HEK293 (cell line): ENCODE results near the gene CALHM6.
"Not testable (repeated sequence)": the region's sequence is repeated elsewhere in the genome, so short reads cannot be mapped to it uniquely, and the experiment has no call there.

Experiments used
- CTCF ChIA-PET: fragments of 350-600 bp; formaldehyde crosslinking; extraction: SDS; loops from one replicate; lab custom pipeline; 2021; ENCODE audit warnings: antibody characterized with exemption; lab: Yijun Ruan, JAX
- POLR2A ChIA-PET: fragments of 300-600 bp; formaldehyde crosslinking; extraction: SDS; loops from one replicate; lab custom pipeline; 2020; ENCODE audit warnings: antibody characterized with exemption, inconsistent platforms; lab: Yijun Ruan, JAX
- H3K27ac ChIP-seq: fragments of 200-500 bp; sonication (Bioruptor generic); 2 replicates; pipeline ENCODE4 v1.5.1; 2014; ENCODE audit warnings: low read depth, low read length, control low read depth, inconsistent platforms; ENCODE audit errors: extremely low read depth
- H3K36me3 ChIP-seq, 2 experiments: fragments of 200-500 bp in 1 of 2; sonication (Bioruptor generic) in 1 of 2; 1 replicate in 1 of 2; 2 replicates in 1 of 2; pipeline ENCODE4 v1.5.1; 2014 to 2017; ENCODE audit warnings: inconsistent platforms in 2 of 2, low read length in 2 of 2; ENCODE audit not compliant: control insufficient read depth in 2 of 2, insufficient read depth in 1 of 2
- H3K4me1 ChIP-seq: fragments of 200-500 bp; sonication (Bioruptor generic); 2 replicates; pipeline ENCODE4 v1.5.1; 2014; ENCODE audit warnings: mild to moderate bottlenecking, low read length, inconsistent platforms; ENCODE audit not compliant: control insufficient read depth, insufficient read depth
- H3K4me3 ChIP-seq: 2 replicates; pipeline ENCODE4 v1.5.1; 2011; ENCODE audit warnings: low read depth, mild to moderate bottlenecking, control low read depth, low read length, moderate library complexity
- H3K9me3 ChIP-seq: fragments of 200-500 bp; sonication (Bioruptor generic); 2 replicates; pipeline ENCODE4 v1.5.1; 2014; ENCODE audit warnings: low read depth, low read length, inconsistent platforms; ENCODE audit not compliant: control insufficient read depth, insufficient read depth
- GLIS2 ChIP-seq: fragments of 450-650 bp; formaldehyde crosslinking; IDR thresholded peaks from 2 replicates; pipeline ENCODE4 v1.5.1; 2016; ENCODE audit warnings: missing biosample characterization, missing genetic modification characterization
- KLF7 ChIP-seq: fragments of 450-650 bp; formaldehyde crosslinking; IDR thresholded peaks from 2 replicates; pipeline ENCODE4 v1.5.1; 2016; ENCODE audit warnings: missing biosample characterization, missing genetic modification characterization, borderline replicate concordance
- MZF1 ChIP-seq: fragments of 450-650 bp; formaldehyde crosslinking; IDR thresholded peaks from 2 replicates; pipeline ENCODE4 v1.5.1; 2017; ENCODE audit warnings: missing biosample characterization, missing genetic modification characterization, borderline replicate concordance
- SETDB1 ChIP-seq: IDR thresholded peaks from one replicate; pipeline ENCODE4 v1.6.1; 2017; ENCODE audit warnings: mild to moderate bottlenecking, low read length, moderate library complexity, mixed read lengths; ENCODE audit not compliant: insufficient read length
- TRIM28 ChIP-seq: IDR thresholded peaks from 2 replicates; pipeline ENCODE4 v1.6.1; 2011; ENCODE audit warnings: low read length, control low read depth, borderline replicate concordance
- ZBTB7A ChIP-seq: fragments of 450-650 bp; formaldehyde crosslinking; IDR thresholded peaks from 2 replicates; pipeline ENCODE4 v1.5.1; 2016; ENCODE audit warnings: low read depth, missing biosample characterization, missing genetic modification characterization
- ZEB2 ChIP-seq: fragments of 450-650 bp; formaldehyde crosslinking; IDR thresholded peaks from 2 replicates; pipeline ENCODE4 v1.5.1; 2016; ENCODE audit warnings: missing biosample characterization, missing genetic modification characterization
- ZFP37 ChIP-seq: fragments of 450-650 bp; formaldehyde crosslinking; IDR thresholded peaks from 2 replicates; pipeline ENCODE4 v1.5.1; 2016; ENCODE audit warnings: missing biosample characterization, missing genetic modification characterization
- ZNF146 ChIP-seq: fragments of 450-650 bp; formaldehyde crosslinking; IDR thresholded peaks from 2 replicates; pipeline ENCODE4 v1.5.1; 2016; ENCODE audit warnings: missing biosample characterization, missing genetic modification characterization
- ZNF174 ChIP-seq: fragments of 450-650 bp; formaldehyde crosslinking; IDR thresholded peaks from 2 replicates; pipeline ENCODE4 v1.5.0; 2017; ENCODE audit warnings: missing biosample characterization, mild to moderate bottlenecking, missing genetic modification characterization
- ZNF211 ChIP-seq: fragments of 450-650 bp; formaldehyde crosslinking; IDR thresholded peaks from 2 replicates; pipeline ENCODE4 v1.5.1; 2016; ENCODE audit warnings: low read depth, missing biosample characterization, missing genetic modification characterization
- ZNF214 ChIP-seq: fragments of 450-650 bp; formaldehyde crosslinking; IDR thresholded peaks from 2 replicates; pipeline ENCODE4 v1.5.1; 2017; ENCODE audit warnings: missing biosample characterization, mild to moderate bottlenecking, missing genetic modification characterization, borderline replicate concordance
- ZNF292 ChIP-seq: fragments of 450-650 bp; formaldehyde crosslinking; IDR thresholded peaks from 2 replicates; pipeline ENCODE4 v1.5.1; 2016; ENCODE audit warnings: low read depth, missing biosample characterization, missing genetic modification characterization, borderline replicate concordance
- ZNF354C ChIP-seq: fragments of 450-650 bp; formaldehyde crosslinking; IDR thresholded peaks from 2 replicates; pipeline ENCODE4 v1.5.1; 2016; ENCODE audit warnings: missing biosample characterization, missing genetic modification characterization, low read depth, borderline replicate concordance
- ZNF510 ChIP-seq: fragments of 450-650 bp; formaldehyde crosslinking; IDR thresholded peaks from 2 replicates; pipeline ENCODE4 v1.5.1; 2018; ENCODE audit warnings: mild to moderate bottlenecking, missing genetic modification characterization, missing biosample characterization; ENCODE audit not compliant: insufficient replicate concordance
- ZSCAN23 ChIP-seq: fragments of 450-650 bp; formaldehyde crosslinking; IDR thresholded peaks from 2 replicates; pipeline ENCODE4 v1.5.1; 2016; ENCODE audit warnings: missing biosample characterization, missing genetic modification characterization
- TF ChIP-seq, protein P1 (sequence below): fragments of 450-650 bp; formaldehyde crosslinking; optimal IDR thresholded peaks from 2 replicates; pipeline ENCODE3; 2016; ENCODE audit warnings: missing biosample characterization, mild to moderate bottlenecking, missing genetic modification characterization
- TF ChIP-seq, protein P2 (sequence below): fragments of 450-650 bp; formaldehyde crosslinking; IDR thresholded peaks from 2 replicates; pipeline ENCODE4 v1.5.1; 2017; ENCODE audit warnings: missing biosample characterization, missing genetic modification characterization
- TF ChIP-seq, protein P3 (sequence below): fragments of 450-650 bp; formaldehyde crosslinking; IDR thresholded peaks from 2 replicates; pipeline ENCODE4 v1.5.1; 2017; ENCODE audit warnings: missing biosample characterization, missing genetic modification characterization
- TF ChIP-seq, protein P4 (sequence below): fragments of 450-650 bp; formaldehyde crosslinking; IDR thresholded peaks from 2 replicates; pipeline ENCODE4 v1.5.1; 2016; ENCODE audit warnings: missing biosample characterization, missing genetic modification characterization

The CALHM6 gene

DNA sequence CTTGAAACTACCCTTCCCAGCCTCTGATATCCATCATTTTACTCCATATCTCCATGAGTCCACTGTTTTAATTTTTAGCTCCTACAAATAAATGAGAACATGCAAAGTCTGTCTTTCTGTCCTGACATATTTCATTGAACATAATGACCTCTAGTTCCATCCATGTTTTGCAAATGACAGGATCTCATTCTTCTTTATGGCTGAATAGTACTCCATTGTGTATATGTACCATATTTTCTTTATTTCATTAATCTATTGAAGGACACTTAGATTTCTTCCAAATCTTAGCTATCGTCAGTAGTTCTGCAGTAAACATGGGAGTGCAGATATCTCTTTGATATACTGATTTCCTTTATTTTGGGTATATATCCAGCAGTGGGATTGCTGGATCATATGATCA, 34.0 kb downstream of the CALHM6 start:
- CTCF ChIA-PET: interaction anchor here (1.0 kb wide), 1 partner anchor 17 kb away, joined by 3 read pairs; the partner anchor contains the start of gene CALHM5
- H3K9me3 ChIP-seq: not testable (repeated sequence)

DNA sequence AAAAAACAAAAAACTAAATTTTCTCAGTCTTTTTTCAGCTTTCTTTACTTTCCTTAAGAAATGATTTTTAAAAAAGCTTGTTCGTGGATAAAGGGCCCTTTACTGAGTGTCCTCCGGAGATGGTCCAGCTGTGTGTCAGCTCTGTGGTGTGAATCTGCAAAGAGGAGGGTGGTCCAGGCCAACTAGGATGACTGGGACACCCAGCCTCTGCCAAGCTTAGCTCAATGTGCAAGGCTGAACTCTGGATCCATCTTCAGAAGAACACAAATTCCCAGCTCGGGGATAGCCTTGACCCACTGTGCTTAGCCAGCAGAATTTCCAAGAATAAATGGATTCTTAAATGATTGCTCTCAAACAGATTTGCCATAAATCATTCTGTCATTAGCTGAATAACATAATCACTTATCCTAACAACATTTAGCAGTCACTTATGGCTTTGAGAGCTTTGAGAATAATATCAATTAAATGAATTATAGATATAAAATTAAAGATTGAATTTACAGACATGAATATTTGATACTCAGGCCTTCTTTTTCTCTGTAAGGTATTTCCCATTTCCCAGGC, 36.0 kb downstream of the CALHM6 start:
- Histone ChIP-seq H3K36me3 (no peaks in the 10 kb centered on the region), H3K4me1 (no peaks in the 10 kb centered on the region; the same call in 1 of the 2 replicates), H3K4me3 (no peak overlapping the region), H3K9me3 (no peaks in the 10 kb centered on the region), H3K27ac (no peak overlapping the region)
- TF ChIP-seq, protein P1, sequence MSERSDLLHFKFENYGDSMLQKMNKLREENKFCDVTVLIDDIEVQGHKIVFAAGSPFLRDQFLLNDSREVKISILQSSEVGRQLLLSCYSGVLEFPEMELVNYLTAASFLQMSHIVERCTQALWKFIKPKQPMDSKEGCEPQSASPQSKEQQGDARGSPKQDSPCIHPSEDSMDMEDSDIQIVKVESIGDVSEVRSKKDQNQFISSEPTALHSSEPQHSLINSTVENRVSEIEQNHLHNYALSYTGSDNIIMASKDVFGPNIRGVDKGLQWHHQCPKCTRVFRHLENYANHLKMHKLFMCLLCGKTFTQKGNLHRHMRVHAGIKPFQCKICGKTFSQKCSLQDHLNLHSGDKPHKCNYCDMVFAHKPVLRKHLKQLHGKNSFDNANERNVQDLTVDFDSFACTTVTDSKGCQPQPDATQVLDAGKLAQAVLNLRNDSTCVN (tag by site-specific recombination): no peak
- TF ChIP-seq, protein P2, sequence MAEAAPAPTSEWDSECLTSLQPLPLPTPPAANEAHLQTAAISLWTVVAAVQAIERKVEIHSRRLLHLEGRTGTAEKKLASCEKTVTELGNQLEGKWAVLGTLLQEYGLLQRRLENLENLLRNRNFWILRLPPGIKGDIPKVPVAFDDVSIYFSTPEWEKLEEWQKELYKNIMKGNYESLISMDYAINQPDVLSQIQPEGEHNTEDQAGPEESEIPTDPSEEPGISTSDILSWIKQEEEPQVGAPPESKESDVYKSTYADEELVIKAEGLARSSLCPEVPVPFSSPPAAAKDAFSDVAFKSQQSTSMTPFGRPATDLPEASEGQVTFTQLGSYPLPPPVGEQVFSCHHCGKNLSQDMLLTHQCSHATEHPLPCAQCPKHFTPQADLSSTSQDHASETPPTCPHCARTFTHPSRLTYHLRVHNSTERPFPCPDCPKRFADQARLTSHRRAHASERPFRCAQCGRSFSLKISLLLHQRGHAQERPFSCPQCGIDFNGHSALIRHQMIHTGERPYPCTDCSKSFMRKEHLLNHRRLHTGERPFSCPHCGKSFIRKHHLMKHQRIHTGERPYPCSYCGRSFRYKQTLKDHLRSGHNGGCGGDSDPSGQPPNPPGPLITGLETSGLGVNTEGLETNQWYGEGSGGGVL (tag by site-specific recombination): no peak
- TF ChIP-seq ZNF211: no peak
- TF ChIP-seq ZNF174 (tag by site-specific recombination): no peak
- TF ChIP-seq MZF1 (tag by site-specific recombination): no peak
- TF ChIP-seq ZNF510 (tag by site-specific recombination): no peak
- no peak for TF ChIP-seq ZEB2 (tag by site-specific recombination)
- no peak for TF ChIP-seq ZNF292 (tag by site-specific recombination)
- no peak for TF ChIP-seq ZFP37 (tag by site-specific recombination)
- TF ChIP-seq, protein P3, sequence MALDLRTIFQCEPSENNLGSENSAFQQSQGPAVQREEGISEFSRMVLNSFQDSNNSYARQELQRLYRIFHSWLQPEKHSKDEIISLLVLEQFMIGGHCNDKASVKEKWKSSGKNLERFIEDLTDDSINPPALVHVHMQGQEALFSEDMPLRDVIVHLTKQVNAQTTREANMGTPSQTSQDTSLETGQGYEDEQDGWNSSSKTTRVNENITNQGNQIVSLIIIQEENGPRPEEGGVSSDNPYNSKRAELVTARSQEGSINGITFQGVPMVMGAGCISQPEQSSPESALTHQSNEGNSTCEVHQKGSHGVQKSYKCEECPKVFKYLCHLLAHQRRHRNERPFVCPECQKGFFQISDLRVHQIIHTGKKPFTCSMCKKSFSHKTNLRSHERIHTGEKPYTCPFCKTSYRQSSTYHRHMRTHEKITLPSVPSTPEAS (tag by site-specific recombination): no peak
- no peak for TF ChIP-seq ZNF214 (tag by site-specific recombination)
- TF ChIP-seq GLIS2 (tag by site-specific recombination): no peak
- no peak for TF ChIP-seq ZSCAN23 (tag by site-specific recombination)
- no peak for TF ChIP-seq SETDB1
- TF ChIP-seq ZBTB7A: no peak
- TF ChIP-seq KLF7 (tag by site-specific recombination): no peak
- TF ChIP-seq, protein P4, sequence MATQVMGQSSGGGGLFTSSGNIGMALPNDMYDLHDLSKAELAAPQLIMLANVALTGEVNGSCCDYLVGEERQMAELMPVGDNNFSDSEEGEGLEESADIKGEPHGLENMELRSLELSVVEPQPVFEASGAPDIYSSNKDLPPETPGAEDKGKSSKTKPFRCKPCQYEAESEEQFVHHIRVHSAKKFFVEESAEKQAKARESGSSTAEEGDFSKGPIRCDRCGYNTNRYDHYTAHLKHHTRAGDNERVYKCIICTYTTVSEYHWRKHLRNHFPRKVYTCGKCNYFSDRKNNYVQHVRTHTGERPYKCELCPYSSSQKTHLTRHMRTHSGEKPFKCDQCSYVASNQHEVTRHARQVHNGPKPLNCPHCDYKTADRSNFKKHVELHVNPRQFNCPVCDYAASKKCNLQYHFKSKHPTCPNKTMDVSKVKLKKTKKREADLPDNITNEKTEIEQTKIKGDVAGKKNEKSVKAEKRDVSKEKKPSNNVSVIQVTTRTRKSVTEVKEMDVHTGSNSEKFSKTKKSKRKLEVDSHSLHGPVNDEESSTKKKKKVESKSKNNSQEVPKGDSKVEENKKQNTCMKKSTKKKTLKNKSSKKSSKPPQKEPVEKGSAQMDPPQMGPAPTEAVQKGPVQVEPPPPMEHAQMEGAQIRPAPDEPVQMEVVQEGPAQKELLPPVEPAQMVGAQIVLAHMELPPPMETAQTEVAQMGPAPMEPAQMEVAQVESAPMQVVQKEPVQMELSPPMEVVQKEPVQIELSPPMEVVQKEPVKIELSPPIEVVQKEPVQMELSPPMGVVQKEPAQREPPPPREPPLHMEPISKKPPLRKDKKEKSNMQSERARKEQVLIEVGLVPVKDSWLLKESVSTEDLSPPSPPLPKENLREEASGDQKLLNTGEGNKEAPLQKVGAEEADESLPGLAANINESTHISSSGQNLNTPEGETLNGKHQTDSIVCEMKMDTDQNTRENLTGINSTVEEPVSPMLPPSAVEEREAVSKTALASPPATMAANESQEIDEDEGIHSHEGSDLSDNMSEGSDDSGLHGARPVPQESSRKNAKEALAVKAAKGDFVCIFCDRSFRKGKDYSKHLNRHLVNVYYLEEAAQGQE (tag by site-specific recombination): no peak
- no peak for TF ChIP-seq TRIM28
- TF ChIP-seq ZNF354C: no peak
- POLR2A ChIA-PET: interaction anchor here (0.6 kb wide), 1 partner anchor 244 kb away, joined by 3 read pairs; the partner anchor contains the start of gene TSPYL4
- CTCF ChIA-PET: interaction anchor here (0.7 to 3.5 kb wide), 7 partner anchors 14 to 229 kb away, joined by 3 to 20 read pairs (median 3); partner anchors contain the start of gene CALHM5

More for the DNA sequence above, 34.0 kb downstream of the CALHM6 start:
- H3K27ac ChIP-seq, H3K36me3 ChIP-seq, POLR2A ChIA-PET, H3K4me1 ChIP-seq, H3K4me3 ChIP-seq: not testable (repeated sequence)
- peak; percentile 53; the same call in 1 of the 2 replicates for TF ChIP-seq ZNF146
